Type B pancreatic cell (in vitro differentiated cells): ENCODE results near the gene DOCK2. TPM values are rescaled to one million over a fixed set of nuclear protein-coding genes. Genes with fewer than 3 reads are reported as not detected.

Experiments used
- DNase-seq: peaks from one replicate; pipeline ENCODE4 v3.0.0; 2021; ENCODE audit warnings: mixed read lengths; ENCODE audit not compliant: unreplicated experiment; ENCODE audit errors: extremely low spot score
- H3K27ac Mint-ChIP-seq: 2 replicates; pipeline ENCODE4 v1.8.0; 2021; ENCODE audit warnings: mild to moderate bottlenecking, mixed read lengths
- H3K27me3 Mint-ChIP-seq: 2 replicates; pipeline ENCODE4 v1.8.0; 2021; ENCODE audit warnings: mixed read lengths
- H3K36me3 Mint-ChIP-seq: 2 replicates; pipeline ENCODE4 v1.8.0; 2021; ENCODE audit warnings: mixed read lengths
- H3K4me1 Mint-ChIP-seq: one replicate; pipeline ENCODE4 v1.8.0; 2021; ENCODE audit warnings: mixed read lengths; ENCODE audit not compliant: unreplicated experiment
- H3K4me3 Mint-ChIP-seq: 2 replicates; pipeline ENCODE4 v1.8.0; 2021; ENCODE audit warnings: mild to moderate bottlenecking, mixed read lengths
- H3K9me3 Mint-ChIP-seq: 2 replicates; pipeline ENCODE4 v1.8.0; 2021; ENCODE audit warnings: mixed read lengths
- total RNA-seq: library from RNA; stranded (reverse); gene quantifications from 2 replicates; pipeline ENCODE4 v1.2.1, GENCODE V29; 2021; ENCODE audit warnings: low replicate concordance
- TF ChIP-seq, protein P1 (sequence below): fragments of 200-600 bp; sonication (generic); conservative IDR thresholded peaks from 2 replicates; pipeline ENCODE4 v1.5.0; 2021; ENCODE audit warnings: antibody characterized with exemption, mild to moderate bottlenecking

DOCK2 gene
- total RNA-seq, 1 donor from 2014 or later = 0.82 TPM

DNA sequence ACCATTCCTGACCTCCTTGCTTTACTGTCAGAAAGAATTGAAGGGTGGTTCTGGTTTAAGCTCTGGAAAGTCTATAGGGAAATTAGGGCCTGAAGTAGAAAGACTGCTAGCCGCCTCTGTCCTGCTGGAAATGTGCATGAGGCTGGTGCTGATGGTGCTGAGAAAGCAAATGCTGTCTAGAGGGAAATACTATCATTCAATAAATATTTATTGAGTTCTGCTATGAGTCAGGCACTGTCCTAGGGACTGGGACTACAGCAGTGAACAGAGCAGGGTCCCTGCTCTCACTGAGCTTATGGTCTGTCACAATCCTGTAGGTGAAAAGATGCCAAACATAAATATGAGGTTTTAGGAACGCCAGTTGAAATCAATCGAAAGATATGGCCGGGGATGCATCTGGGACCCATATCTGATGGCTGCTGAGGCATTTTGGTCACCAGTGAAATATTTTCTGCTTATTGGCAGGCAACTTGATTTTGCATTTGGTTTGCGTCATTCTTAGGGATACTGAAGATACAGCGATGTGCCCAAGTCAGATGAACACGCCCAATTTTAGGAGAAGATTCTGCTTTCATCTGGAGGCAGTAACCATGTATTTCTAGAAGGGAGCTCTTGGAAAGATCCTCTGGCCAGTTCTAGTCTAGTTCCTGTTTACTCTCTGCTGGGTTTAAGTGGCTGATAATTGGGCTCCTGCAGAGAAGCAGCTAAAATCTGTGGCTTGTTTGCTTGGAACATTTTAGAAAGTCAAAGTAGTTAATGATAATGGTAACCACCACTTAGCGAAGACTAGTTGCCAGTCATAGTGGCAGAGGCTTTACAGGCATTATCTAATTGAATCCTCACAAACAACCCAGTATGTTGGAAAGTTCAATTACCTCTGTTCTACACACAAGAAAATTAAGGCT is 269.9 kb downstream of the DOCK2 start:
- Mint-ChIP-seq H3K36me3 (no peaks in the 10 kb centered on the region), H3K27ac (no peak overlapping the region), H3K27me3 (peaks cover 6% of the 10 kb centered on the region), H3K4me1 (peaks cover 18% of the 10 kb centered on the region), H3K4me3 (no peak overlapping the region), H3K9me3 (no peaks in the 10 kb centered on the region)
- no peak for DNase-seq
- TF ChIP-seq, protein P1, sequence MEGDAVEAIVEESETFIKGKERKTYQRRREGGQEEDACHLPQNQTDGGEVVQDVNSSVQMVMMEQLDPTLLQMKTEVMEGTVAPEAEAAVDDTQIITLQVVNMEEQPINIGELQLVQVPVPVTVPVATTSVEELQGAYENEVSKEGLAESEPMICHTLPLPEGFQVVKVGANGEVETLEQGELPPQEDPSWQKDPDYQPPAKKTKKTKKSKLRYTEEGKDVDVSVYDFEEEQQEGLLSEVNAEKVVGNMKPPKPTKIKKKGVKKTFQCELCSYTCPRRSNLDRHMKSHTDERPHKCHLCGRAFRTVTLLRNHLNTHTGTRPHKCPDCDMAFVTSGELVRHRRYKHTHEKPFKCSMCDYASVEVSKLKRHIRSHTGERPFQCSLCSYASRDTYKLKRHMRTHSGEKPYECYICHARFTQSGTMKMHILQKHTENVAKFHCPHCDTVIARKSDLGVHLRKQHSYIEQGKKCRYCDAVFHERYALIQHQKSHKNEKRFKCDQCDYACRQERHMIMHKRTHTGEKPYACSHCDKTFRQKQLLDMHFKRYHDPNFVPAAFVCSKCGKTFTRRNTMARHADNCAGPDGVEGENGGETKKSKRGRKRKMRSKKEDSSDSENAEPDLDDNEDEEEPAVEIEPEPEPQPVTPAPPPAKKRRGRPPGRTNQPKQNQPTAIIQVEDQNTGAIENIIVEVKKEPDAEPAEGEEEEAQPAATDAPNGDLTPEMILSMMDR = no peak

DNA sequence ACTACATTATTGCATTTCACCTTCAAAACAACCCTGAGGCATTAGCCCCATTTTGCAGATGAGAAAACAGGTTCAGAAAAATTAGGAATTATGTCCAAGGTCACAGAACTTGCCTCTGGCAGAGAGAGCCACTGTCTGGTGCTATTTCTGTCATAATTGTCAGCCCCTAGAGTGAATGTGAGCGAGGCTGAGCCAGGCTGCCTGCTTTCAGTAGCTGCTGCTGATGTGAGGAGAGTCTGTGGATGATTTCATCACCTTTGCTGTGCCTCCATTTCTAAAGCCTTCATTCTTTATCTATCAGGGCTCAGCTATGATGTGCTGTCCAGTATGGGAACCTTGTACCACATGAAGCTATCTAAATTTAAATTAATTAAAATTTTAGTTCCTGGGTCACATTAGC is 271.8 kb downstream of the DOCK2 start:
- Mint-ChIP-seq H3K27ac (no peak overlapping the region), H3K4me1 (peaks cover 18% of the 10 kb centered on the region), H3K9me3 (no peaks in the 10 kb centered on the region), H3K4me3 (no peak overlapping the region), H3K27me3 (peaks cover 6% of the 10 kb centered on the region), H3K36me3 (no peaks in the 10 kb centered on the region)
- no peak for DNase-seq
- TF ChIP-seq, protein P1 = no peak

DNA sequence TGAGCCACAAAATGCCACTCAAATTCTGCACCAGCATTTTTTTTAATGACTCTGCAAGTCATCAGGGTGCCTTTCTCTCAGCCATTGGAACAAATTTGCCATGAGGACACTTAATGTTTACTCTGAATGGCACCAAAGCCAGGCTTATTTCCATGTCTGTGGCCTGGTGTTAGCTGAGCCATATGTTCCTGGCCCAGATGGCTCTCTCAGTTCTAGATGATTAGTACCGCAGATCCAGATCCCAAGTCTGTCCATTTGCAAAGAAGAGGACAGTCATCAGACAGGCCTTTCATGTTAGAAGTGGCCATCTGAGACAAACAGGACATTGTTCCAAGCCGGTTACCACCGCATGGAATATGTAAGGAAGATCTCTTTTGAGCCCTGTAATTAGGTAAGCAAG is 272.9 kb downstream of the DOCK2 start:
- Mint-ChIP-seq H3K36me3 (no peaks in the 10 kb centered on the region), H3K27ac (no peak overlapping the region)

DNA sequence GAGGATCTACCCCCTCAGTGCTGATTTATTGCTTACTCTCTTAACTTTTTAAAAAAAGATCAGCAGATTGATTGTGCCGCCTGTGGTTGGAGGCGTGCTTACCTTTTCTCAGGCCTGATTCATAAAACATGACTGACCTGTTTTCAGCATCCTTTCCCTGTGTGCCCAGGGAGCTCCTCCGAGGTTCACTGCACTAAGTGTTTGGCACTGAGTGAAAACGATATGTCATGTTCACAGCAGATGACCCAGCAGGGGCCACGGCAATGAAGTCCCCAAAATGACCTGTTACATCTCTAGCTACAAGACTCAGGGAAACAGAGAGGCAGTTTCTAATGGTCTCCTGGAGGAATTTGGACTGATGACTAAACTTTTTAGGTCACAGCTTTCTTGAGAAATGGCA is 273.3 kb downstream of the DOCK2 start:
- no peaks in the 10 kb centered on the region for H3K36me3 Mint-ChIP-seq
- no peak overlapping the region for H3K4me3 Mint-ChIP-seq
- H3K9me3 Mint-ChIP-seq = no peaks in the 10 kb centered on the region
- H3K27ac Mint-ChIP-seq = no peak overlapping the region
- no peak for DNase-seq
- peaks cover 16% of the 10 kb centered on the region for H3K4me1 Mint-ChIP-seq
- TF ChIP-seq, protein P1 = no peak
- H3K27me3 Mint-ChIP-seq = peaks cover 9% of the 10 kb centered on the region

More for the DNA sequence above, 272.9 kb downstream of the DOCK2 start:
- TF ChIP-seq, protein P1 = no peak
- Mint-ChIP-seq H3K4me1 (peaks cover 16% of the 10 kb centered on the region), H3K4me3 (no peak overlapping the region), H3K9me3 (no peaks in the 10 kb centered on the region), H3K27me3 (peaks cover 9% of the 10 kb centered on the region)
- no peak for DNase-seq

DNA sequence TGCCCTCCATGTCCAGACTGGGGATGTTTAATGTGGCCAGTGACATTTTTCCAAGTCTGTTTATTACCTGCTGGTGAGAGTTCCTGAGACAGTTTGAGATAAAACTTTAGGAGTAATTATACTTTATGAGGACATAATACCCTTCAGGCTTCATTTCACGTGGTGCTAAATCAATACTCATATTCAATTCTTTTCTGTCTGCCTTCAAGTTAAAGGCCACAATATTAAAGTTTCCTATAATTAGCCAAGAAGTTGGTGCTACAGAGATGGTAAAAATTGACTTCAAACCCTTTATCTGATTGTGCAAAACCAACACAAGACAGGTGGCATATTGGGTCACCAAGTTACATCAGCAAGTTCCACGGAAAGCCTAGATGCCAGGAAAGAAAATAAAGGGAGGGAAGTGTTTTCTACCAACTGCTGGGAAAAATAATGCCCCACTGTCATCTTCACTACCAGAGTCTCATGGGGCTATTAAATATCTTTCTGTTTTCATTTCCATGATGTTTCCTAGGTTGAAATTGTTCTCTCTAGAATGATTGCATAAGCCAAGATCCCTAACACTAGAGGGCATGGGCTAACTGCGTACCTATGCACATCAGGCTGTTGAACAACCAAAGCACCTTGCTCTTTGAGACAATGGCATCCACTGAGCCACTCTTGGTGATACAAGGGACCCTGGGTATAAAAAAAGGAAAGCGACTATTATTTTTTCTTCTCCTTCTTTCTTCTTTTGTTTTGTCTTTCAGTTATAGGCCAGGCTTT is 274.6 kb downstream of the DOCK2 start:
- no peak overlapping the region for H3K4me3 Mint-ChIP-seq
- H3K36me3 Mint-ChIP-seq = no peaks in the 10 kb centered on the region
- H3K9me3 Mint-ChIP-seq = no peaks in the 10 kb centered on the region
- H3K4me1 Mint-ChIP-seq = peaks cover 16% of the 10 kb centered on the region
- H3K27me3 Mint-ChIP-seq = peaks cover 10% of the 10 kb centered on the region
- no peak overlapping the region for H3K27ac Mint-ChIP-seq
- no peak for DNase-seq
- TF ChIP-seq, protein P1 = no peak
